Mucosa of descending colon (tissue), 3 donors: ENCODE data around the gene ITGAX. TPM values are rescaled to one million over a fixed set of nuclear protein-coding genes. Genes with fewer than 3 reads are reported as not detected.

ENCODE experiments used
- ATAC-seq: fragments of 200-7000 bp; cut with Tn5 transposase; one replicate; pipeline ENCODE4 v1.9.1; 2020; ENCODE audit warnings: mild to moderate bottlenecking, moderate library complexity
- DNase-seq, 3 donors: peaks; one replicate each; pipeline ENCODE4 v3.0.0-alpha.2; 2020
- H3K36me3 ChIP-seq: fragments of 200-600 bp; one replicate; pipeline ENCODE4 v1.8.0; 2021; ENCODE audit warnings: low read depth, mild to moderate bottlenecking
- H3K4me1 ChIP-seq: fragments of 200-600 bp; one replicate; pipeline ENCODE4 v1.8.0; 2021; ENCODE audit warnings: low read depth, mild to moderate bottlenecking
- H3K4me3 ChIP-seq: fragments of 200-600 bp; one replicate; pipeline ENCODE4 v1.8.0; 2021; ENCODE audit warnings: mild to moderate bottlenecking
- H3K9me3 ChIP-seq: fragments of 200-600 bp; one replicate; pipeline ENCODE4 v1.8.0; 2021; ENCODE audit warnings: mild to moderate bottlenecking
- intact Hi-C, 2 donors: fragments of 100-400 bp; cut with DNase I in 1 of 2; cut with micrococcal nuclease in 1 of 2; formaldehyde crosslinking; loops; one replicate each; pipeline versions ENCODE4 v1.11.0 to v1.11.1; 2022; cut with DNase I, micrococcal nuclease
- total RNA-seq, 3 donors: library from RNA; stranded (reverse); fragmentation: NEBNext Ultra II Directional in 2 of 3; extraction: Animal tissue kit (Norgen Biotek cat#: 25700) in 2 of 3; gene quantifications; one replicate each; pipeline versions ENCODE4 v1.2.1 to v1.2.4, GENCODE V29; 2021 to 2023
- TF ChIP-seq, protein P1 (sequence below): fragments of 200-600 bp; IDR thresholded peaks from one replicate; pipeline ENCODE4 v1.8.0; 2022; ENCODE audit warnings: antibody characterized with exemption, mild to moderate bottlenecking
- donor health status: DM: no; HTN: no; CAD: no; lungs with moderate emphysema.
- donor health status: DM: no; HTN: no; CAD: no.
- donor health status: DM: no; HTN: yes; CAD: no.

Gene ITGAX
- total RNA-seq, 3 donors from 2014 or later, result 2.9 to 8.6 (median 3.5) TPM

DNA sequence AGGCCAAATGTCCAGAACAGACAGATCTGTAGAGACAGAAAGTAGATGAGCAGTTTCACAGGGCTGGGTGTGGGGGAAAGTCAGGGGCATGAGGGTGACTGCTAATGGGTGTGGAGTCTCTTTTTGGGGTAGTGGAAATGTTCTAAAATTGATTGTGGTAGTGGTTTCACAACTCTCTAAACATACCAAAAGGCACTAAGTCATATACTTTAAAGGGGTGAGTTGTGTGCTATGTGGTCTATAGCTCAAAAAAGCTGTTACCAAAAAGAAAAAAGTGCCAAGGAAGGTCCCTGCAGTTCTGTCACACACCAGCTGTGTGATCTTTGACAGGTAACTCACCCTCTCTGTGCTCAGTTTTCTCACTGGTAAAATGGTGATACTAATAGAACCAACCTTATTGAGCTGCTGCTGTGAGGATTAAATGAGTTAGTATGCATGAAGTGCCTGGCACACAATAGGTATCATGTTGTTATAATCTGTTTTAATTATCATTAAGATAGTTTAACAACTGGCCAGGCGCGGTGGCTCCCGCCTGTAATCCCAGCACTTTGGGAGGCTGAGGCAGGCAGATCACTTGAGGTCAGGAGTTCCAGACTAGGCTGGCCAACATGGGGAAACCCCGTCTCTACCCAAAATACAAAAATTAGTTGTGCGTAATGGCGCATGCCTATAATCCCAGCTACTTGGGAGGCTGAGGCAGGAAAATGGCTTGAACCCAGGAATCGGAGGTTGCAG, 10.3 kb downstream of the ITGAX start:
- Histone ChIP-seq H3K4me1 (no peaks in the 10 kb centered on the region), H3K4me3 (no peak overlapping the region), H3K9me3 (no peaks in the 10 kb centered on the region), H3K36me3 (no peaks in the 10 kb centered on the region)
- intact Hi-C loops, result no loop called here
- peak; percentile 17 for ATAC-seq
- TF ChIP-seq, protein P1, sequence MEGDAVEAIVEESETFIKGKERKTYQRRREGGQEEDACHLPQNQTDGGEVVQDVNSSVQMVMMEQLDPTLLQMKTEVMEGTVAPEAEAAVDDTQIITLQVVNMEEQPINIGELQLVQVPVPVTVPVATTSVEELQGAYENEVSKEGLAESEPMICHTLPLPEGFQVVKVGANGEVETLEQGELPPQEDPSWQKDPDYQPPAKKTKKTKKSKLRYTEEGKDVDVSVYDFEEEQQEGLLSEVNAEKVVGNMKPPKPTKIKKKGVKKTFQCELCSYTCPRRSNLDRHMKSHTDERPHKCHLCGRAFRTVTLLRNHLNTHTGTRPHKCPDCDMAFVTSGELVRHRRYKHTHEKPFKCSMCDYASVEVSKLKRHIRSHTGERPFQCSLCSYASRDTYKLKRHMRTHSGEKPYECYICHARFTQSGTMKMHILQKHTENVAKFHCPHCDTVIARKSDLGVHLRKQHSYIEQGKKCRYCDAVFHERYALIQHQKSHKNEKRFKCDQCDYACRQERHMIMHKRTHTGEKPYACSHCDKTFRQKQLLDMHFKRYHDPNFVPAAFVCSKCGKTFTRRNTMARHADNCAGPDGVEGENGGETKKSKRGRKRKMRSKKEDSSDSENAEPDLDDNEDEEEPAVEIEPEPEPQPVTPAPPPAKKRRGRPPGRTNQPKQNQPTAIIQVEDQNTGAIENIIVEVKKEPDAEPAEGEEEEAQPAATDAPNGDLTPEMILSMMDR, result no peak
- no peak for DNase-seq

DNA sequence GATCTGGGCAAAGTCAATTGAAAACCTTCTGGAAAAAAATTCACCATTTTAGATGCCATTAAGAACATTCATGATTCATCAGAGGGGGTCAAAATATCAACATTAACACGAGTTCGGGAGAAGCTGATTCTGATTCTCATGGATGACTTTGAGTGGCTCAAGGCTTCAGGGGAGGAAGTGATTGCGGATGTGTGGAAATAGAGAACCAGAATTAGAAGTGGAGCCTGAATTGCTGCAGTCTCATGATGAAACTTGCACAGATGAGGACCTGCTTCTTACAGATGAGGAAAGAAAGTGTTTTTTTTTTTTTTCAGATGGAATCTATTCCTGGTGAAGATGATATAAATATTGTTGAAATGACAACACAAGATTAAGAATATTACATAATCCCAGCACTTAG, 12.9 kb downstream of the ITGAX start:
- Histone ChIP-seq H3K9me3 (no peaks in the 10 kb centered on the region), H3K4me3 (no peak overlapping the region), H3K4me1 (no peaks in the 10 kb centered on the region), H3K36me3 (no peaks in the 10 kb centered on the region)
- intact Hi-C loops, result no loop called here
- TF ChIP-seq, protein P1, result no peak
- ATAC-seq (no peak), DNase-seq (no peak)

DNA sequence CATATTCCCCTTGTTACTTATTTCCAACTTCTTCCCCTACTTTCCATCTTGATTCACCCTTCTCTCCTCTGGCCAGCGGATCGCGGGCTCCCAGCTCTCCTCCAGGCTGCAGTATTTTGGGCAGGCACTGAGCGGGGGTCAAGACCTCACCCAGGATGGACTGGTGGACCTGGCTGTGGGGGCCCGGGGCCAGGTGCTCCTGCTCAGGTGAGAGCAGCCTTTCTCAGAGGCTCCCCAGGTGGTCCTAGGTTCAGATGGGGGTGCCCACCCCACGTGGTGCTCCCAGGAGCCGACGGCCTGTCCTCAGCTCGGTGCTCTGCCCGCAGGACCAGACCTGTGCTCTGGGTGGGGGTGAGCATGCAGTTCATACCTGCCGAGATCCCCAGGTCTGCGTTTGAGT, 16.0 kb downstream of the ITGAX start:
- H3K4me1 ChIP-seq, result no peaks in the 10 kb centered on the region
- intact Hi-C loops, result no loop called here
- no peaks in the 10 kb centered on the region for H3K9me3 ChIP-seq
- TF ChIP-seq, protein P1, result no peak
- ATAC-seq (no peak), DNase-seq (no peak)
- no peaks in the 10 kb centered on the region for H3K36me3 ChIP-seq
- no peak overlapping the region for H3K4me3 ChIP-seq

DNA sequence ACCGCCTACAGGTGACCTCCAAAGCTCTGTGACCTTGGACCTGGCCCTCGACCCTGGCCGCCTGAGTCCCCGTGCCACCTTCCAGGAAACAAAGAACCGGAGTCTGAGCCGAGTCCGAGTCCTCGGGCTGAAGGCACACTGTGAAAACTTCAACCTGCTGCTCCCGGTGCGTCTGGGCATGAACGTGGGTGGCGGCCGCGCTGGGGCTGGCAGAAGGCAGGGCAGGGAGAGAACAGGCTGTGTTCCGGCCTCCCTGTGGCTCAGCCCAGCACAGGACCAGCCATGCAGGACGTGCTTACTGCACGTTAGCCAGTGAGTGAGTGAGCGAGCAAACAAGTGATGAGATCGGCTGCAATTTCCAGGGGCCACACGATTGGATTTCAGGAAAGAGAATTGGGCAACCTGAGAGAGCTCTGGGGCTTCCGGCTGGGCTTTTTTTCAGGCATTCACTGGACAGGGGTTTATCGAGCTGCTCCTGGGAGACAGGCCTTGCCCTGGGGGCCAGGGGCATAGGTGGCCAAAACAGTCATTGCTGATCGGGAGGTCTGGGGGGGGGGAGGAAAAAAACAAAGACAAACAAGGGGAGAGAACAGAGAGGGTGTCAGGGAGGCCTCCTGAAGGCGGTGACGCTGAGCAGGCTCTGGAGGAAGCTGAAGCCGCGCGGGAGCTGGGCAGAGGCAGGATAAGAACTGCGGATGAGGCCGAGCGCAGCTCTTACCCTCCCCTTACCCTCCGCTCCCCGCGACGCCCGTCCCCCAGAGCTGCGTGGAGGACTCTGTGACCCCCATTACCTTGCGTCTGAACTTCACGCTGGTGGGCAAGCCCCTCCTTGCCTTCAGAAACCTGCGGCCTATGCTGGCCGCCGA, 16.9 kb downstream of the ITGAX start:
- ATAC-seq, result no peak
- TF ChIP-seq, protein P1, result no peak
- intact Hi-C loops, result no loop called here
- no peaks in the 10 kb centered on the region for H3K36me3 ChIP-seq
- H3K4me1 ChIP-seq, result no peaks in the 10 kb centered on the region
- H3K4me3 ChIP-seq, result no peak overlapping the region
- no peak for DNase-seq
- H3K9me3 ChIP-seq, result no peaks in the 10 kb centered on the region

DNA sequence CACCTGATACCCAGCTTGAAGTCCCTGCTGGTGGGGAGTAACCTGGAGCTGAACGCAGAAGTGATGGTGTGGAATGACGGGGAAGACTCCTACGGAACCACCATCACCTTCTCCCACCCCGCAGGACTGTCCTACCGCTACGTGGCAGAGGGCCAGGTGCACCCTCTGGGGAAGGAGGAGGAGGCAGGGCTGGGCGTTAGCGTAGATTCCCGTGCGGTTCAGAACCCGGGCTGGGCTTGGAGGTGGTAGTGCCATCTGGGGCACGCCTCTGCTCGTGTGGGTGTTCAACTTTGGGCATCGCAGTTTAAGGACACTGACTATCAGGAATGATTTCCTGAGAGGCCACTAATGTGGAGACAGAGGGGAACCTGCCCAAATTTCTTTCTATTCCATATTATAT, 18.3 kb downstream of the ITGAX start:
- DNase-seq (no peak), ATAC-seq (no peak)
- no peaks in the 10 kb centered on the region for H3K9me3 ChIP-seq
- no peaks in the 10 kb centered on the region for H3K4me1 ChIP-seq
- intact Hi-C loops, result no loop called here
- H3K4me3 ChIP-seq, result no peak overlapping the region
- TF ChIP-seq, protein P1, result no peak
- H3K36me3 ChIP-seq, result no peaks in the 10 kb centered on the region
